Mucosa of rectum (tissue), 2 donors: ENCODE results near the gene WTAP.
"Not testable (repeated sequence)": the region's sequence is repeated elsewhere in the genome, so short reads cannot be mapped to it uniquely, and the experiment has no call there.

ENCODE experiments used
- H3K27ac ChIP-seq, 2 donors: one replicate each; pipeline ENCODE4 v1.7.0; 2013; ENCODE audit warnings: inconsistent platforms in 2 of 2, low read depth in 2 of 2, low read length in 2 of 2
- H3K27me3 ChIP-seq, 2 donors: one replicate each; pipeline ENCODE4 v1.7.0; 2013; ENCODE audit warnings: low read length in 2 of 2; ENCODE audit not compliant: control insufficient read depth in 2 of 2, insufficient read depth in 2 of 2
- H3K36me3 ChIP-seq, 2 donors: one replicate each; pipeline ENCODE4 v1.7.0; 2013; ENCODE audit warnings: low read length in 2 of 2; ENCODE audit not compliant: control insufficient read depth in 2 of 2, insufficient read depth in 2 of 2
- H3K4me1 ChIP-seq, 2 donors: one replicate each; pipeline ENCODE4 v1.7.0; 2013; ENCODE audit warnings: low read length in 2 of 2, mild to moderate bottlenecking in 1 of 2; ENCODE audit not compliant: control insufficient read depth in 2 of 2, insufficient read depth in 2 of 2
- H3K4me3 ChIP-seq, 2 donors: one replicate each; pipeline ENCODE4 v1.7.0; 2013; ENCODE audit warnings: low read length in 2 of 2
- H3K9ac ChIP-seq, 2 donors: one replicate each; pipeline ENCODE4 v1.7.0; 2013; ENCODE audit warnings: low read length in 2 of 2, low read depth in 1 of 2, mild to moderate bottlenecking in 1 of 2
- H3K9me3 ChIP-seq, 2 donors: one replicate each; pipeline ENCODE4 v1.7.0; 2013; ENCODE audit warnings: low read length in 2 of 2; ENCODE audit not compliant: control insufficient read depth in 2 of 2
- donor health status: healthy.
- donor health status: Normal muscosa, but diverticular disease.

Gene WTAP

GRCh38 chr6:159686040-159686439 lies 41.3 kb upstream of the WTAP start:
- H3K9ac ChIP-seq: no peak overlapping the region
- H3K9me3 ChIP-seq: no peaks in the 10 kb centered on the region
- H3K27me3 ChIP-seq: no peaks in the 10 kb centered on the region
- peaks cover 49 to 50% of the 10 kb centered on the region in 2 donors for H3K36me3 ChIP-seq
- H3K4me1 ChIP-seq: peaks cover 0 to under 1% of the 10 kb centered on the region in 2 donors
- H3K4me3 ChIP-seq: no peak overlapping the region
- H3K27ac ChIP-seq: no peak overlapping the region

GRCh38 chr6:159686703-159687102 lies 40.6 kb upstream of the WTAP start:
- Histone ChIP-seq H3K27ac (no peak overlapping the region), H3K9ac (no peak overlapping the region), H3K4me3 (no peak overlapping the region), H3K36me3 (peaks cover 43 to 46% of the 10 kb centered on the region in 2 donors), H3K27me3 (no peaks in the 10 kb centered on the region), H3K4me1 (peaks cover under 1 to 6% of the 10 kb centered on the region in 2 donors), H3K9me3 (no peaks in the 10 kb centered on the region)

- no peak overlapping the region for H3K27ac ChIP-seq
- no peak overlapping the region for H3K4me3 ChIP-seq
- H3K9me3 ChIP-seq: no peaks in the 10 kb centered on the region
- H3K27me3 ChIP-seq: no peaks in the 10 kb centered on the region
- no peak overlapping the region for H3K9ac ChIP-seq
- peaks cover 7 to 13% of the 10 kb centered on the region in 2 donors for H3K4me1 ChIP-seq
- H3K36me3 ChIP-seq: peaks cover 39 to 43% of the 10 kb centered on the region in 2 donors
These were observed 40.0 kb upstream of the WTAP start for GRCh38 chr6:159687341-159687740.

- H3K27ac ChIP-seq: no peak overlapping the region
- peaks cover 35 to 41% of the 10 kb centered on the region in 2 donors for H3K36me3 ChIP-seq
- H3K27me3 ChIP-seq: no peaks in the 10 kb centered on the region
- no peak overlapping the region for H3K4me3 ChIP-seq
- H3K9ac ChIP-seq: no peak overlapping the region
- H3K9me3 ChIP-seq: no peaks in the 10 kb centered on the region
- peaks cover 10 to 13% of the 10 kb centered on the region in 2 donors for H3K4me1 ChIP-seq
These were observed 38.9 kb upstream of the WTAP start for GRCh38 chr6:159688266-159688905.

GRCh38 chr6:159689001-159689400 lies 38.3 kb upstream of the WTAP start:
- H3K9me3 ChIP-seq: no peaks in the 10 kb centered on the region
- peaks cover 29 to 35% of the 10 kb centered on the region in 2 donors for H3K36me3 ChIP-seq
- H3K27me3 ChIP-seq: no peaks in the 10 kb centered on the region
- peaks cover 14 to 16% of the 10 kb centered on the region in 2 donors for H3K4me1 ChIP-seq
- H3K4me3 ChIP-seq: no peak overlapping the region
- H3K9ac ChIP-seq: no peak overlapping the region
- H3K27ac ChIP-seq: no peak overlapping the region

- H3K27ac ChIP-seq, H3K4me3 ChIP-seq, H3K27me3 ChIP-seq, H3K9me3 ChIP-seq, H3K9ac ChIP-seq: not testable (repeated sequence)
- Histone ChIP-seq H3K4me1 (peaks cover 22 to 24% of the 10 kb centered on the region in 2 donors), H3K36me3 (peaks cover 22 to 28% of the 10 kb centered on the region in 2 donors)
These were observed 37.2 kb upstream of the WTAP start for GRCh38 chr6:159690135-159690534.

- H3K27me3 ChIP-seq: no peaks in the 10 kb centered on the region
- H3K9ac ChIP-seq: peak overlapping the region; percentile 69 to 97
- peaks cover 18 to 20% of the 10 kb centered on the region in 2 donors for H3K36me3 ChIP-seq
- peak overlapping the region; percentile 96 to 97 for H3K27ac ChIP-seq
- peaks cover 22 to 24% of the 10 kb centered on the region in 2 donors for H3K4me1 ChIP-seq
- H3K4me3 ChIP-seq: peak overlapping the region; percentile 78 to 79
- H3K9me3 ChIP-seq: no peaks in the 10 kb centered on the region
These were observed 36.0 kb upstream of the WTAP start for GRCh38 chr6:159691133-159691962.

- H3K9ac ChIP-seq: peak overlapping the region; percentile 69 to 97
- no peaks in the 10 kb centered on the region for H3K27me3 ChIP-seq
- H3K4me3 ChIP-seq: peak overlapping the region; percentile 78 to 79
- H3K27ac ChIP-seq: peak overlapping the region; percentile 96 to 97
- peaks cover 13 to 20% of the 10 kb centered on the region in 2 donors for H3K36me3 ChIP-seq
- H3K4me1 ChIP-seq: peaks cover 22 to 24% of the 10 kb centered on the region in 2 donors
- H3K9me3 ChIP-seq: no peaks in the 10 kb centered on the region
These were observed 35.4 kb upstream of the WTAP start for GRCh38 chr6:159691963-159692287.

- H3K4me1 ChIP-seq: peaks cover 22 to 24% of the 10 kb centered on the region in 2 donors
- H3K27ac ChIP-seq: peak overlapping the region; percentile 96 to 97
- H3K4me3 ChIP-seq: peak overlapping the region; percentile 78 to 79
- H3K36me3 ChIP-seq: peaks cover 10 to 14% of the 10 kb centered on the region in 2 donors
- no peaks in the 10 kb centered on the region for H3K27me3 ChIP-seq
- peak overlapping the region; percentile 69 to 97 for H3K9ac ChIP-seq
- no peaks in the 10 kb centered on the region for H3K9me3 ChIP-seq
These were observed 34.8 kb upstream of the WTAP start for GRCh38 chr6:159692303-159693127.
